ENCODE data around the gene GTPBP4.

Gene GTPBP4

GRCh38 chr10:953836-954235 is 34.4 kb upstream of the GTPBP4 start:
- H3K27me3 ChIP-seq: no peaks in the 10 kb centered on the region
- no peak overlapping the region for H3K9ac ChIP-seq
- no peak overlapping the region for H3K4me3 ChIP-seq
- no peak overlapping the region for H3K27ac ChIP-seq
- no peaks in the 10 kb centered on the region for H3K9me3 ChIP-seq
- TF ChIP-seq Cebpa-rat (IDR thresholded peaks at IDR 0.05): no peak
- peaks cover 15% of the 10 kb centered on the region for H3K4me1 ChIP-seq
- H4K20me1 ChIP-seq: no peaks in the 10 kb centered on the region
- no peaks in the 10 kb centered on the region for H3K36me3 ChIP-seq
- H3K4me2 ChIP-seq: no peak overlapping the region

- H3K27ac ChIP-seq: no peak overlapping the region
- H3K9ac ChIP-seq: no peak overlapping the region
- H4K20me1 ChIP-seq: no peaks in the 10 kb centered on the region
- H3K27me3 ChIP-seq: no peaks in the 10 kb centered on the region
- TF ChIP-seq Cebpa-rat (IDR thresholded peaks at IDR 0.05): no peak
- no peaks in the 10 kb centered on the region for H3K36me3 ChIP-seq
- no peaks in the 10 kb centered on the region for H3K9me3 ChIP-seq
- no peak overlapping the region for H3K4me2 ChIP-seq
- H3K4me1 ChIP-seq: peaks cover 13% of the 10 kb centered on the region
- no peak overlapping the region for H3K4me3 ChIP-seq
Measured at GRCh38 chr10:954396-954795, 33.8 kb upstream of the GTPBP4 start.

GRCh38 chr10:955127-955819 is 33.0 kb upstream of the GTPBP4 start:
- Histone ChIP-seq H3K4me3 (no peak overlapping the region), H3K4me2 (peak overlapping the region; percentile 57), H4K20me1 (no peaks in the 10 kb centered on the region), H3K4me1 (peaks cover 8% of the 10 kb centered on the region), H3K36me3 (no peaks in the 10 kb centered on the region), H3K27me3 (no peaks in the 10 kb centered on the region), H3K27ac (no peak overlapping the region), H3K9ac (0 out of 2 replicates have a peak overlapping the region, but pooled peaks have one; percentile 19), H3K9me3 (no peaks in the 10 kb centered on the region)
- TF ChIP-seq Cebpa-rat (IDR thresholded peaks at IDR 0.05): no peak

GRCh38 chr10:955820-956217 is 32.4 kb upstream of the GTPBP4 start:
- H3K4me1 ChIP-seq: peaks cover 8% of the 10 kb centered on the region
- no peaks in the 10 kb centered on the region for H3K27me3 ChIP-seq
- no peak overlapping the region for H3K9ac ChIP-seq
- H3K27ac ChIP-seq: no peak overlapping the region
- H3K4me2 ChIP-seq: no peak overlapping the region
- no peaks in the 10 kb centered on the region for H4K20me1 ChIP-seq
- H3K4me3 ChIP-seq: no peak overlapping the region
- no peaks in the 10 kb centered on the region for H3K9me3 ChIP-seq
- no peak for TF ChIP-seq Cebpa-rat (IDR thresholded peaks at IDR 0.05)
- no peaks in the 10 kb centered on the region for H3K36me3 ChIP-seq

- Histone ChIP-seq H3K27me3 (no peaks in the 10 kb centered on the region), H3K4me3 (no peak overlapping the region), H3K27ac (no peak overlapping the region), H3K36me3 (no peaks in the 10 kb centered on the region), H3K4me1 (peaks cover 8% of the 10 kb centered on the region), H3K4me2 (no peak overlapping the region), H3K9me3 (no peaks in the 10 kb centered on the region), H4K20me1 (no peaks in the 10 kb centered on the region), H3K9ac (no peak overlapping the region)
- TF ChIP-seq Cebpa-rat (IDR thresholded peaks at IDR 0.05): no peak
Measured at GRCh38 chr10:958106-958505, 30.1 kb upstream of the GTPBP4 start.

DNA sequence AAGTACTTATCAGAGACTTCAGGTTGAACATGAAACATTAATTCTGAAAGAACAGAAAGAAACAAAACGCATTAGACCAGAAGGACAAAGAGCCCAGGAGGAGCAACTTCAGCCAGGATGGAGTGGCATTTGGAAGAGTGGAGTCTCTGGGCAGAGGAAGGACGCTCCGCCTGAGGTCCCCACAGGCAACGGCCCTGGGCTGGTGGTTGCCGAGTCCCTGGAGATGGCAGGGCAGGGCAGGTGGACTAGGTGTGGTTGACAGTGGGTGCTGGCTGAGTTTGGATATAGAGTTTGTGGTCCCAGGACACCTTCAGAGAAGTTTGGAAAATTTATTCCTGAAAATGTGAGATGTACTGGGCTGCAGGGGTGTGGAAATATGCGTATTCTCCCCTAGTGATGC is 29.4 kb upstream of the GTPBP4 start:
- Histone ChIP-seq H3K36me3 (no peaks in the 10 kb centered on the region), H4K20me1 (no peaks in the 10 kb centered on the region), H3K4me1 (peaks cover 8% of the 10 kb centered on the region), H3K9me3 (no peaks in the 10 kb centered on the region), H3K27ac (no peak overlapping the region), H3K4me2 (no peak overlapping the region), H3K4me3 (no peak overlapping the region), H3K27me3 (no peaks in the 10 kb centered on the region), H3K9ac (no peak overlapping the region)
- TF ChIP-seq Cebpa-rat (IDR thresholded peaks at IDR 0.05): no peak

DNA sequence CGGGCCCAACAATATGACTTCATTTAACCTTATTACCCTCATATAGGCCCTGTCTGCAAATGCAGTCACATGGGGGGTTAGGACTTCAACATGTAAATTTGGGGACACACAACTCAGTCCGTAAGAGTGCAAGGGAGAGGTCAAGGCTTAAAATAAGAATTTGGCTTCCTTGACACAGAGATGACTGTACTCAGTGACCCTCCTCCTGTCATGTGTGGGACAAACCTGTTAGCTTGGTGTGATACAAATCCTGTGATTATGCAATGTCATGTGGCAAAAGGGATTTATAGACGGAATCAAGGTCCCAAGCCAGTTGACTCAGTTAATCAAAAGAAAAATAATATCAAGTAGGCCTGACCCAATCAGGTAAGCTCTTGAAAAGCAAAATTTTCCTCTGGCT is 25.9 kb upstream of the GTPBP4 start:
- H3K4me1 ChIP-seq: no peaks in the 10 kb centered on the region
- H3K9me3 ChIP-seq: no peaks in the 10 kb centered on the region
- H4K20me1 ChIP-seq: no peaks in the 10 kb centered on the region
- H3K9ac ChIP-seq: no peak overlapping the region
- H3K27me3 ChIP-seq: no peaks in the 10 kb centered on the region
- H3K4me2 ChIP-seq: no peak overlapping the region
- no peaks in the 10 kb centered on the region for H3K36me3 ChIP-seq
- H3K4me3 ChIP-seq: no peak overlapping the region
- H3K27ac ChIP-seq: no peak overlapping the region
- no peak for TF ChIP-seq Cebpa-rat (IDR thresholded peaks at IDR 0.05)

DNA sequence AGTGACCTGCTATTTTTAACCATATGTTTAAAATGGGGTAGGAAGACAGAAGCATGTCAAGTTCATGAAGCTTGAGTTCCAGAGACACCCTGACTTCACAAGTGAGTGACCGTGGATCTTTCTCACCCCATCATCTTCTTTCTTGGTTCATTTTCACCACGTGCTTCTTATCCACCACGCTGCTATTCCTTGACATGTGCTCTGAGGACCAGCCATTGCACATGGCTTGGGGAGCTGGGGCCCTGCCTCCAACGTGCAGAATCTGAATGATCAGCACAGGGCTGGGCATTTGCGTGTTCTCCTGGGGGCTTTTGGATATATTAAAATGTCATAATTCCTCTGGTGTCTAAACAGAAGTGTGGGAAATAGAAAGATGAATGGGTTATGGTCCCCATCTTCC is 25.0 kb upstream of the GTPBP4 start:
- Histone ChIP-seq H3K9me3 (no peaks in the 10 kb centered on the region), H3K4me3 (no peak overlapping the region), H3K27ac (no peak overlapping the region), H3K9ac (no peak overlapping the region), H3K36me3 (no peaks in the 10 kb centered on the region), H3K27me3 (no peaks in the 10 kb centered on the region), H4K20me1 (no peaks in the 10 kb centered on the region), H3K4me2 (no peak overlapping the region), H3K4me1 (no peaks in the 10 kb centered on the region)
- TF ChIP-seq Cebpa-rat (IDR thresholded peaks at IDR 0.05): no peak

DNA sequence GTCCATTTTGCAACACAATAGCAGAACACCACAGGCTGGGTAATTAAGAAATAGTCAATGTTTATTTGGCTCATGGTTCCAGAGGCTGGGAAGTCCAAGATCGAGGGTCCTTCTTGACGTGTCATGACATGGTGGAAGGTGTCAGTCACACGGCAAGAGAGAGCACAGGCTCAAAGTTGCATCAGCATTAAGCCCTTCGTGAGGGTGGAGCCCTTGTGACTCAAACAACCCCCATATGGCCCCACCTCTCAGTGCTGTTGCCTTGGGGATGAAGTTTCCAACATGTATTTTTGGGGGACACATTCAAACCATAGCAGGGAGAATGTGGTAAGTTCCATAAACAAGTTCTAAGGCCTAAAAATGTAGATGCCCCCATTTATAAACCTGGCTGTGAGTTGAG is 24.6 kb upstream of the GTPBP4 start:
- Histone ChIP-seq H3K4me3 (no peak overlapping the region), H3K27me3 (no peaks in the 10 kb centered on the region), H4K20me1 (no peaks in the 10 kb centered on the region), H3K4me1 (no peaks in the 10 kb centered on the region), H3K9ac (no peak overlapping the region), H3K9me3 (no peaks in the 10 kb centered on the region), H3K27ac (no peak overlapping the region), H3K36me3 (no peaks in the 10 kb centered on the region), H3K4me2 (no peak overlapping the region)
- TF ChIP-seq Cebpa-rat (IDR thresholded peaks at IDR 0.05): no peak

GRCh38 chr10:964321-964987 is 23.8 kb upstream of the GTPBP4 start:
- no peak overlapping the region for H3K4me3 ChIP-seq
- no peaks in the 10 kb centered on the region for H4K20me1 ChIP-seq
- TF ChIP-seq Cebpa-rat (IDR thresholded peaks at IDR 0.05): no peak
- no peaks in the 10 kb centered on the region for H3K4me1 ChIP-seq
- no peaks in the 10 kb centered on the region for H3K36me3 ChIP-seq
- no peak overlapping the region for H3K27ac ChIP-seq
- H3K9ac ChIP-seq: no peak overlapping the region
- no peaks in the 10 kb centered on the region for H3K9me3 ChIP-seq
- no peak overlapping the region for H3K4me2 ChIP-seq
- H3K27me3 ChIP-seq: no peaks in the 10 kb centered on the region

Measured in BLaER1 (cell line).